ENCODE data around the gene SMOC1.

SMOC1 gene

GRCh38 chr14:69941768-69942742 is 62.8 kb downstream of the SMOC1 start:
- DNase-seq (ENCODE audit: low read depth in 2 of 2), result no peak

- no peak for DNase-seq (ENCODE audit: low read depth in 2 of 2)
These were observed 64.0 kb downstream of the SMOC1 start for GRCh38 chr14:69943084-69943780.

- DNase-seq (ENCODE audit: low read depth in 2 of 2), result no peak
These were observed 66.1 kb downstream of the SMOC1 start for GRCh38 chr14:69945347-69945746.

- DNase-seq (ENCODE audit: low read depth in 2 of 2), result no peak
These were observed 66.7 kb downstream of the SMOC1 start for GRCh38 chr14:69945912-69946311.

GRCh38 chr14:69948351-69948750 is 69.1 kb downstream of the SMOC1 start:
- no peak for DNase-seq (ENCODE audit: low read depth in 2 of 2)

- no peak for DNase-seq (ENCODE audit: low read depth in 2 of 2)
These were observed 72.0 kb downstream of the SMOC1 start for GRCh38 chr14:69951263-69951662.

GRCh38 chr14:69951935-69952334 is 72.7 kb downstream of the SMOC1 start:
- DNase-seq (ENCODE audit: low read depth in 2 of 2), result no peak

GRCh38 chr14:69953266-69953915 is 74.2 kb downstream of the SMOC1 start:
- no peak for DNase-seq (ENCODE audit: low read depth in 2 of 2)

- no peak for DNase-seq (ENCODE audit: low read depth in 2 of 2)
These were observed 76.9 kb downstream of the SMOC1 start for GRCh38 chr14:69955855-69956845.

GRCh38 chr14:69956970-69957369 is 77.8 kb downstream of the SMOC1 start:
- DNase-seq (ENCODE audit: low read depth in 2 of 2), result no peak

GRCh38 chr14:69957986-69958385 is 78.8 kb downstream of the SMOC1 start:
- DNase-seq (ENCODE audit: low read depth in 2 of 2), result no peak

- DNase-seq (ENCODE audit: low read depth in 2 of 2), result no peak
These were observed 79.9 kb downstream of the SMOC1 start for GRCh38 chr14:69959136-69959535.

- no peak for DNase-seq (ENCODE audit: low read depth in 2 of 2)
These were observed 81.1 kb downstream of the SMOC1 start for GRCh38 chr14:69960296-69960695.

GRCh38 chr14:69963966-69964365 is 84.8 kb downstream of the SMOC1 start:
- DNase-seq (ENCODE audit: low read depth in 2 of 2), result no peak

- DNase-seq (ENCODE audit: low read depth in 2 of 2), result no peak
These were observed 85.6 kb downstream of the SMOC1 start for GRCh38 chr14:69964841-69965240.

- no peak for DNase-seq (ENCODE audit: low read depth in 2 of 2)
These were observed 88.9 kb downstream of the SMOC1 start for GRCh38 chr14:69968132-69968531.

- DNase-seq (ENCODE audit: low read depth in 2 of 2), result no peak
These were observed 89.5 kb downstream of the SMOC1 start for GRCh38 chr14:69968681-69969080.

GRCh38 chr14:69972755-69973154 is 93.5 kb downstream of the SMOC1 start:
- DNase-seq (ENCODE audit: low read depth in 2 of 2), result no peak

- DNase-seq (ENCODE audit: low read depth in 2 of 2), result no peak
These were observed 94.6 kb downstream of the SMOC1 start for GRCh38 chr14:69973846-69974245.

- DNase-seq (ENCODE audit: low read depth in 2 of 2), result no peak
These were observed 100.7 kb downstream of the SMOC1 start for GRCh38 chr14:69979882-69980281.

Measured in stimulated activated CD8-positive, alpha-beta memory T cell treated with anti-CD3 and anti-CD28 coated beads, Interleukin-15, amount 100 ng/mL, for 48 hours (primary cell).